CD14-positive monocyte (primary cell): ENCODE results near the gene CYP3A5. TPM values are rescaled to one million over a fixed set of nuclear protein-coding genes. Genes with fewer than 3 reads are reported as not detected.

ENCODE experiments used
- DNase-seq, 3 donors: peaks; one replicate each; pipeline ENCODE4 v3.0.0-alpha.2; 2011 to 2022
- H2AFZ ChIP-seq: 2 replicates; pipeline ENCODE4 v1.6.0; 2012; ENCODE audit warnings: mild to moderate bottlenecking, low read depth, low read length, inconsistent platforms; ENCODE audit not compliant: insufficient read depth, poor library complexity, severe bottlenecking
- H3K27ac ChIP-seq, 2 donors: 1 replicate in 1 of 2; 2 replicates in 1 of 2; pipeline ENCODE4 v1.5.1; 2012 to 2013; ENCODE audit warnings: low read length in 2 of 2, control low read depth in 1 of 2, inconsistent platforms in 1 of 2, low read depth in 1 of 2, mild to moderate bottlenecking in 1 of 2
- H3K27me3 ChIP-seq, 2 donors: one replicate each; pipeline versions ENCODE4 v1.6.0 to v1.6.1; 2011 to 2013; ENCODE audit warnings: low read length in 2 of 2; ENCODE audit not compliant: control insufficient read depth in 2 of 2, insufficient read depth in 2 of 2
- H3K36me3 ChIP-seq, 2 donors: replicated peaks in 1 of 2; 1 replicate in 1 of 2; 2 replicates in 1 of 2; pipeline versions ENCODE4 v1.5.1 to v1.6.1; 2012 to 2013; ENCODE audit warnings: low read length in 2 of 2, control low read depth in 1 of 2, inconsistent platforms in 1 of 2, mild to moderate bottlenecking in 1 of 2; ENCODE audit not compliant: insufficient read depth in 2 of 2, control insufficient read depth in 1 of 2
- H3K4me1 ChIP-seq, 2 donors: 1 replicate in 1 of 2; 2 replicates in 1 of 2; pipeline versions ENCODE4 v1.5.1 to v1.6.1; 2012 to 2013; ENCODE audit warnings: low read length in 2 of 2, control low read depth in 1 of 2, inconsistent platforms in 1 of 2, mild to moderate bottlenecking in 1 of 2, moderate library complexity in 1 of 2; ENCODE audit not compliant: insufficient read depth in 2 of 2, control insufficient read depth in 1 of 2
- H3K4me2 ChIP-seq: replicated peaks from 2 replicates; pipeline ENCODE3; 2012; ENCODE audit warnings: low read length, moderate library complexity, mild to moderate bottlenecking; ENCODE audit not compliant: poor library complexity, severe bottlenecking; ENCODE audit errors: extremely low read depth
- H3K4me3 ChIP-seq, 3 experiments: fragments of 200-600 bp in 1 of 3; sonication (generic) in 1 of 3; replicated peaks in 1 of 3; 1 replicate in 2 of 3; 2 replicates in 1 of 3; pipeline ENCODE4 v1.5.1; 2011 to 2013; ENCODE audit warnings: low read length in 3 of 3, mild to moderate bottlenecking in 3 of 3, control low read depth in 2 of 3, low read depth in 2 of 3, inconsistent platforms in 1 of 3, moderate library complexity in 1 of 3
- H3K79me2 ChIP-seq: 2 replicates; pipeline ENCODE4 v1.6.0; 2012; ENCODE audit warnings: mild to moderate bottlenecking, control low read depth, inconsistent platforms, low read length, moderate library complexity; ENCODE audit not compliant: insufficient read depth
- H3K9ac ChIP-seq: 2 replicates; pipeline ENCODE4 v1.6.0; 2017; ENCODE audit warnings: low read length, mild to moderate bottlenecking; ENCODE audit not compliant: insufficient read depth, poor library complexity, severe bottlenecking
- H3K9me3 ChIP-seq, 2 donors: replicated peaks in 1 of 2; 1 replicate in 1 of 2; 2 replicates in 1 of 2; pipeline versions ENCODE4 v1.5.1 to v1.6.1; 2012 to 2013; ENCODE audit warnings: low read length in 2 of 2, control low read depth in 1 of 2; ENCODE audit not compliant: control insufficient read depth in 1 of 2, insufficient read depth in 1 of 2
- H4K20me1 ChIP-seq: 2 replicates; pipeline ENCODE4 v1.6.0; 2012; ENCODE audit warnings: mild to moderate bottlenecking, low read length, control low read depth, moderate library complexity; ENCODE audit not compliant: insufficient read depth
- H3K27ac Mint-ChIP-seq, 7 donors: one replicate each; pipeline ENCODE4 v1.8.0; 2020; ENCODE audit warnings: mild to moderate bottlenecking in 7 of 7, mixed read lengths in 7 of 7, moderate library complexity in 6 of 7, inconsistent platforms in 2 of 7
- H3K27me3 Mint-ChIP-seq, 3 donors: one replicate each; pipeline ENCODE4 v1.8.0; 2021 to 2022; ENCODE audit warnings: low read depth in 3 of 3, mild to moderate bottlenecking in 3 of 3, mixed read lengths in 3 of 3, moderate library complexity in 3 of 3, inconsistent platforms in 1 of 3
- H3K36me3 Mint-ChIP-seq, 2 donors: one replicate each; pipeline ENCODE4 v1.8.0; 2020; ENCODE audit warnings: mixed read lengths in 2 of 2, inconsistent platforms in 1 of 2, mild to moderate bottlenecking in 1 of 2
- H3K4me1 Mint-ChIP-seq: one replicate; pipeline ENCODE4 v1.8.0; 2020; ENCODE audit warnings: mild to moderate bottlenecking, mixed read lengths
- H3K4me3 Mint-ChIP-seq, 2 donors: one replicate each; pipeline ENCODE4 v1.8.0; 2020; ENCODE audit warnings: mild to moderate bottlenecking in 2 of 2, mixed read lengths in 2 of 2, moderate library complexity in 1 of 2
- H3K9me3 Mint-ChIP-seq, 7 donors: one replicate each; pipeline ENCODE4 v1.8.0; 2020 to 2022; ENCODE audit warnings: mixed read lengths in 7 of 7, mild to moderate bottlenecking in 6 of 7, moderate library complexity in 6 of 7, inconsistent platforms in 2 of 7
- CTCF ChIP-seq: fragments of 200-600 bp; IDR thresholded peaks from one replicate; pipeline ENCODE4 v1.8.0; 2022; ENCODE audit warnings: antibody characterized with exemption, mild to moderate bottlenecking
- WGBS: methylation state at CpG from one replicate; pipeline ENCODE4 v1.1.5; 2013; ENCODE audit warnings: missing lambda C conversion rate; ENCODE audit not compliant: insufficient coverage; 5-methylcytosine and 5-hydroxymethylcytosine counted together
- intact Hi-C, 2 donors: fragments of 100-400 bp; cut with micrococcal nuclease; formaldehyde crosslinking; loops; one replicate each; pipeline versions ENCODE4 v1.15.0 to v1.15.1; 2023
- polyA plus RNA-seq, 3 donors: library from polyadenylated mRNA; depleted of rRNA in 1 of 3; unstranded in 2 of 3; stranded (reverse) in 1 of 3; fragments of 300-500 nt in 2 of 3; fragments of >200 nt in 1 of 3; fragmentation: Illumina TruSeq in 2 of 3; gene quantifications; 1 replicate in 2 of 3; 2 replicates in 1 of 3; pipeline ENCODE4 v1.2.3, GENCODE V29; 2012 to 2021

CYP3A5 gene
- polyA plus RNA-seq, 3 donors, result 0.05 TPM; not detected in 2

GRCh38 chr7:99694912-99695304 lies 15.1 kb upstream of the CYP3A5 start:
- H3K4me1 Mint-ChIP-seq, result no peaks in the 10 kb centered on the region
- peaks cover 0 to 9% (median 3%) of the 10 kb centered on the region in 3 donors for H3K27me3 Mint-ChIP-seq
- Histone ChIP-seq H3K36me3 (no peaks in the 10 kb centered on the region), H3K4me2 (no peak overlapping the region), H2AFZ (no peak overlapping the region), H3K27me3 (no peaks in the 10 kb centered on the region), H4K20me1 (no peaks in the 10 kb centered on the region), H3K4me1 (no peaks in the 10 kb centered on the region), H3K9ac (no peak overlapping the region), H3K27ac (no peak overlapping the region), H3K4me3 (no peak overlapping the region), H3K79me2 (no peaks in the 10 kb centered on the region), H3K9me3 (no peaks in the 10 kb centered on the region)
- no peak overlapping the region for H3K4me3 Mint-ChIP-seq
- intact Hi-C loops, result loop anchor here in 1 of 2 donors (5.0 kb wide), 1 partner anchor 77 kb away; no protein-coding TSS in a partner anchor
- 100% methylated on average over 1 of the region's 1 CpG for WGBS
- TF ChIP-seq CTCF, result no peak
- peaks cover 0 to 13% (median 6%) of the 10 kb centered on the region in 7 donors for H3K9me3 Mint-ChIP-seq
- H3K27ac Mint-ChIP-seq, result no peak overlapping the region
- H3K36me3 Mint-ChIP-seq, result no peaks in the 10 kb centered on the region
- DNase-seq, result no peak

GRCh38 chr7:99694201-99694911 lies 14.6 kb upstream of the CYP3A5 start:
- H3K4me3 Mint-ChIP-seq, result no peak overlapping the region
- WGBS, result 100% methylated on average over 1 of the region's 5 CpGs
- no peak for TF ChIP-seq CTCF
- no peak overlapping the region for H3K4me3 ChIP-seq
- no peaks in the 10 kb centered on the region for H3K4me1 Mint-ChIP-seq
- H3K27me3 Mint-ChIP-seq, result peaks cover 0 to 7% (median 2%) of the 10 kb centered on the region in 3 donors
- no peaks in the 10 kb centered on the region for H3K27me3 ChIP-seq
- H3K4me1 ChIP-seq, result no peaks in the 10 kb centered on the region
- H3K27ac ChIP-seq, result no peak overlapping the region
- H3K27ac Mint-ChIP-seq, result no peak overlapping the region
- no peak for DNase-seq
- H3K79me2 ChIP-seq, result no peaks in the 10 kb centered on the region
- H2AFZ ChIP-seq, result no peak overlapping the region
- H3K36me3 Mint-ChIP-seq, result no peaks in the 10 kb centered on the region
- H3K9ac ChIP-seq, result no peak overlapping the region
- H3K9me3 Mint-ChIP-seq, result peaks cover 0 to 15% (median 6%) of the 10 kb centered on the region in 7 donors
- H3K9me3 ChIP-seq, result no peaks in the 10 kb centered on the region
- intact Hi-C loops, result loop anchor here in 1 of 2 donors (5.0 kb wide), 1 partner anchor 78 kb away; no protein-coding TSS in a partner anchor
- no peaks in the 10 kb centered on the region for H4K20me1 ChIP-seq
- H3K4me2 ChIP-seq, result no peak overlapping the region
- H3K36me3 ChIP-seq, result no peaks in the 10 kb centered on the region
